Ishikawa (cell line): ENCODE results near the gene PRLH.

Experiments used
- EGR1 ChIP-seq: IDR thresholded peaks from 2 replicates; pipeline ENCODE4 v1.6.1; 2012
- MAX ChIP-seq: IDR thresholded peaks from 2 replicates; pipeline ENCODE4 v1.6.1; 2012
- YY1 ChIP-seq: IDR thresholded peaks from 2 replicates; pipeline ENCODE4 v1.6.1; 2012; ENCODE audit warnings: low read depth

- no peak for TF ChIP-seq YY1
- no peak for TF ChIP-seq MAX
- TF ChIP-seq EGR1 = no peak
Observed at GRCh38 chr2:237556773-237557632, 9.4 kb upstream of the PRLH start.
